ENCODE measurements around the gene HDAC9. TPM values are rescaled to one million over a fixed set of nuclear protein-coding genes. Genes with fewer than 3 reads are reported as not detected.

HDAC9 gene
- total RNA-seq, 4 donors from 2014 or later: 3.0 to 14.0 (median 5.6) TPM

DNA sequence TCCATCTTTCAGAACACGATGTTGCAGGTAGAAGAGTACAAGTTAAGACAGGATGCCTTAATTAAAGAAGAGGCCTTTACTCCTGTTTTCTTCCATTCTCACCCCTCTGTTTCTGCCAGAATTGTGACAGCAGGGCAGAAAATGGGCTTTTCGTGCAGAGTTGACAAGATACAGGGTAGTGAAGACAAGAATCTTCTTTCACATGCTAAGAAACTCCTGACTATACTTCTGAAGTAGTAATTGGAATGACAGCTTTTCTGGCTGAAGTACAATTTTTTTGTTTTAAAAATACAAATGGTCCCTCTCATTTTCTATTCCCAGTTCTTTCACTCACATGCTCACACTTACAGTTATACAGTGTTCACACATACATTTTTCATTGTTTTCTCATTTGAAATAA, 22.1 kb downstream of the HDAC9 start:
- ATAC-seq (no peak), DNase-seq (no peak)
- intact Hi-C loops (cut with DNase I; ENCODE audit: low total_unique reads): no loop called here
- H3K27me3 ChIP-seq: no peaks in the 10 kb centered on the region
- H3K4me3 ChIP-seq: no peak overlapping the region
- in situ Hi-C loops (cut with MboI; ENCODE audit: low sequenced_read_pairs in 4 of 4): no loop called here
- no peaks in the 10 kb centered on the region for H3K36me3 ChIP-seq
- TF ChIP-seq POLR2A (IDR thresholded peaks at IDR 0.05): no peak
- TF ChIP-seq, protein P1, sequence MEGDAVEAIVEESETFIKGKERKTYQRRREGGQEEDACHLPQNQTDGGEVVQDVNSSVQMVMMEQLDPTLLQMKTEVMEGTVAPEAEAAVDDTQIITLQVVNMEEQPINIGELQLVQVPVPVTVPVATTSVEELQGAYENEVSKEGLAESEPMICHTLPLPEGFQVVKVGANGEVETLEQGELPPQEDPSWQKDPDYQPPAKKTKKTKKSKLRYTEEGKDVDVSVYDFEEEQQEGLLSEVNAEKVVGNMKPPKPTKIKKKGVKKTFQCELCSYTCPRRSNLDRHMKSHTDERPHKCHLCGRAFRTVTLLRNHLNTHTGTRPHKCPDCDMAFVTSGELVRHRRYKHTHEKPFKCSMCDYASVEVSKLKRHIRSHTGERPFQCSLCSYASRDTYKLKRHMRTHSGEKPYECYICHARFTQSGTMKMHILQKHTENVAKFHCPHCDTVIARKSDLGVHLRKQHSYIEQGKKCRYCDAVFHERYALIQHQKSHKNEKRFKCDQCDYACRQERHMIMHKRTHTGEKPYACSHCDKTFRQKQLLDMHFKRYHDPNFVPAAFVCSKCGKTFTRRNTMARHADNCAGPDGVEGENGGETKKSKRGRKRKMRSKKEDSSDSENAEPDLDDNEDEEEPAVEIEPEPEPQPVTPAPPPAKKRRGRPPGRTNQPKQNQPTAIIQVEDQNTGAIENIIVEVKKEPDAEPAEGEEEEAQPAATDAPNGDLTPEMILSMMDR (IDR thresholded peaks at IDR 0.05 in 4 of 5, conservative IDR thresholded peaks at IDR 0.05 in 1 of 5): no peak
- peak overlapping the region; percentile 73 to 82 (median 80) for H3K27ac ChIP-seq
- no peaks in the 10 kb centered on the region for H3K9me3 ChIP-seq
- peaks cover 58 to 62% of the 10 kb centered on the region in 2 donors for H3K4me1 ChIP-seq

DNA sequence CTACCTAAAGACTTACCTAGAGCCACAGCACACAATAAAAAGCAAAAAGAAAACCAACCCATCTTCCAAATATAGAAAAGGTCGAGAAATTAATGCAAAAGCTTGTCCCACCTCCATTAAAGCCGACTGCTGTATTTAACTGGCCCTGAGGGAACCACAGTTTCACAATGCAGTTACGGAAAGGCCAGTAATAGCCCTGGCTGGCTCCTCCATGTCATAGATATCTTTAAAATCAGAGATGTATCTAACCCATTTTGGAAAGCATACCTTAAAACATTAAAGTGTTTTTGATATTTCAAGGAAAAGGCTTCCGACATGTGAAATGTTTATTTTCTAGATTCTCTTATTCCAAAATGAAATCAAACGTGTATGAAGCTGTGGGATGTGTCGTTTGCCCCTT, 23.0 kb downstream of the HDAC9 start:
- no peak for TF ChIP-seq POLR2A (IDR thresholded peaks at IDR 0.05)
- TF ChIP-seq, protein P1 (IDR thresholded peaks at IDR 0.05 in 4 of 5, conservative IDR thresholded peaks at IDR 0.05 in 1 of 5): no peak
- Histone ChIP-seq H3K36me3 (no peaks in the 10 kb centered on the region), H3K4me3 (peak overlapping the region; percentile 10 to 30 (median 18)), H3K4me1 (peaks cover 57 to 66% of the 10 kb centered on the region in 2 donors), H3K27ac (peak overlapping the region; percentile 73 to 82 (median 80)), H3K9me3 (no peaks in the 10 kb centered on the region), H3K27me3 (no peaks in the 10 kb centered on the region)
- in situ Hi-C loops (cut with MboI; ENCODE audit: low sequenced_read_pairs in 4 of 4) (no loop called here), intact Hi-C loops (cut with DNase I; ENCODE audit: low total_unique reads) (no loop called here)
- ATAC-seq (peak; percentile 69 to 77), DNase-seq (peak in 1 of 2 donors; percentile 45)

DNA sequence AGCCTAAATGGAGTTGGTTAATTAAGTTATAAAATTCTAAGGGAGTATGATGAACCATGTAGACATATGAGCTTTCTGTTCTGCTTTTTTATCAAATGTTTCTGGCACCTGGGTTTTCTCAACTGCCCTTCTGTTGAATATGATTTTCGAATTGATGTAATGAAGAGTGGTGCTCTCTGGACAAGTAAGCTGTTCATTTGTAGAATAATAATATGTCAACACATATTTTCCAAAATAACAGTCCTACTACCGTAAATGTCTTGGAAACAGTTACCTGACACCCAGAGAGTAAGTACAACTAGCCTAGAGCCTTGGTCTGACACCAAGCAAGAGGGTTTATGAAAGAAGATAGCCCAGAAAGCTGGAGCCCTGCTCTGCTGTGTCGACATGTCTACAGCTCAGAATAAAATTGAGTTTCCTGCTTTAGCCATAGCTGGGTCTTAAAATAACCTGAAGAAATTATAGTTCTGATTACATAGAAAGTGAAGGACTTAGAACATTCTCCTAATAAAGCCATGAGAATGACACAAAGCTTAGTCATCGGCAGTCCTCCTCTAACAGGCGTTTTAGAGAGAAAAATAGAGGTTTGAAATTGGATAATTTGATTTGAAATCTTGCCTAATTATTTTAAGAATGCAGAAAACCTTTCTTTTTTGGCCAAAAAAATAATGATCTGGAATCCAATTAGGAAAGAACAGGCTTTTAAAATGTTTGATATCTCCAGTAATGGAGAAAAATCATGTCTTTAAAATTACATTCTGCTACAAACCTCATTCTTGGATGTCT, 25.1 kb downstream of the HDAC9 start:
- peak; percentile 91 to 95 for ATAC-seq
- intact Hi-C loops (cut with DNase I; ENCODE audit: low total_unique reads): no loop called here
- peak overlapping the region; percentile 73 to 82 (median 80) for H3K27ac ChIP-seq

DNA sequence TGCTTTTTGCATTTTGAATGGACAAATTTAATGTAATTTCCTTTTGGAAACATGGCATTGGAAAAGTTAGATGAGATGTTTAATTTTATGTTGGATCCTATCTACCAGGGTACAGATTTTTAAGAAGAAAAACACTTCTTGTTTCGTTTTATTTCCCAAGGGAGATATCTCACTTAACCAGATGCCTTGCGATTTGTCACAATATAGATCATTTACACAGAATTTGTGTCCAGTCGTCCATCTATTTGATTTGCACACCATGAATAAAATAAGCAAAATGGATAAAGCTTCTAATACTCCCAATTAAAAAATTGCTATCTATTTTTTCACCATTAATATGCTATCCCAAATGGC, 25.7 kb downstream of the HDAC9 start:
- Histone ChIP-seq H3K4me3 (peak overlapping the region in 2 of 4 donors; percentile 29 to 31), H3K27ac (peak overlapping the region; percentile 73 to 82 (median 80)), H3K9me3 (no peaks in the 10 kb centered on the region), H3K27me3 (no peaks in the 10 kb centered on the region), H3K36me3 (no peaks in the 10 kb centered on the region), H3K4me1 (peaks cover 65 to 66% of the 10 kb centered on the region in 2 donors)
- in situ Hi-C loops (cut with MboI; ENCODE audit: low sequenced_read_pairs in 4 of 4) (no loop called here), intact Hi-C loops (cut with DNase I; ENCODE audit: low total_unique reads) (no loop called here)
- TF ChIP-seq, protein P1 (IDR thresholded peaks at IDR 0.05 in 4 of 5, conservative IDR thresholded peaks at IDR 0.05 in 1 of 5): no peak
- TF ChIP-seq POLR2A (IDR thresholded peaks at IDR 0.05): no peak
- DNase-seq: no peak
- no peak for ATAC-seq

More for the DNA sequence above, 25.1 kb downstream of the HDAC9 start:
- Histone ChIP-seq H3K4me3 (peak overlapping the region; percentile 29 to 35 (median 30)), H3K36me3 (no peaks in the 10 kb centered on the region), H3K27me3 (no peaks in the 10 kb centered on the region), H3K9me3 (no peaks in the 10 kb centered on the region), H3K4me1 (peaks cover 59 to 64% of the 10 kb centered on the region in 2 donors)
- in situ Hi-C loops (cut with MboI; ENCODE audit: low sequenced_read_pairs in 4 of 4): no loop called here
- TF ChIP-seq, protein P1 (IDR thresholded peaks at IDR 0.05 in 4 of 5, conservative IDR thresholded peaks at IDR 0.05 in 1 of 5): no peak
- TF ChIP-seq POLR2A (IDR thresholded peaks at IDR 0.05): no peak
- peak; percentile 43 to 78 for DNase-seq
